ENCODE results near the gene AKR1B1. TPM values are rescaled to one million over a fixed set of nuclear protein-coding genes. Genes with fewer than 3 reads are reported as not detected.

The AKR1B1 gene
- total RNA-seq, 1 donor from 2014 or later: 49.1 TPM

DNA sequence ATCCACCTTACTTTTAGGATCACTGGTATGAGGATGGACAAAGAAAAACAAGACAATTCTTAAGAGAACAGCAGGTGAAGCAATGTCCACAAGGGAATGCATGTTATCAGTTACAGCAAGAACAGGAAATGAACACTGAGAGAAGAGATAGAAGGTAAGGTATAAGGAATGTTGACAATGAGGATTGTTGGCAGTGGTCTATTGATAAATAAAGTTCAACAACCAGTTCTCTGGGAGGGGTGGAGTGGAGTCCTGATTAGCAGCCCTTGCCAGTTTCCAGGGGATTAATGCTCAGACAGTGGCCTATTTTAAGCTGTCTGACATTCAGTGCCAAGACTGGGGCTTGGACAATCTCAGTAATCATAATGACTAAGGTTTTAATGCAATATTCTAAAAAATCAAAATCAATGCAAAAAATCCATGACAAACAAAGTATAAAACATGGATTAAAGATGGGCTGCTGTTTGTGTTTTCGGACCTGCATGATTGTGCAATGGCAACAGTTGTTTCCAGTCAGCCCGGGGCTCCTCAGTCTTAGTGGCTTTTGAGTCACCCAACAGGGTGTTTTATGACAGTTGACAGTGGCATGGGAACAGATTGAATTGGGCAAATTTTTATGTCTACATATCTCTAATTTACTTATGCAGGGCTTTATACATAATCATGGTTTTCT is 13.8 kb upstream of the AKR1B1 start:
- H3K4me1 ChIP-seq (ENCODE audit: control insufficient read depth in 3 of 3, insufficient read depth in 3 of 3, low read length in 3 of 3): peaks cover 0 to 5% (median 0%) of the 10 kb centered on the region in 3 donors
- H3K9me3 ChIP-seq (ENCODE audit: control insufficient read depth in 3 of 3, low read length in 3 of 3): no peaks in the 10 kb centered on the region
- no peaks in the 10 kb centered on the region for H3K27me3 ChIP-seq (ENCODE audit: control insufficient read depth in 3 of 3, insufficient read depth in 3 of 3, low read length in 3 of 3)
- no peak overlapping the region for H3K4me3 ChIP-seq (ENCODE audit: low read length in 3 of 3)
- H3K27ac ChIP-seq (ENCODE audit: low read depth, low read length): no peak overlapping the region
- no peak overlapping the region for H3K9ac ChIP-seq (ENCODE audit: low read depth in 1 of 3, low read length in 3 of 3)
- H3K36me3 ChIP-seq (ENCODE audit: control insufficient read depth in 3 of 3, insufficient read depth in 3 of 3, low read length in 3 of 3): no peaks in the 10 kb centered on the region

- Histone ChIP-seq H3K9me3 (ENCODE audit: control insufficient read depth in 3 of 3, low read length in 3 of 3) (no peaks in the 10 kb centered on the region), H3K4me1 (ENCODE audit: control insufficient read depth in 3 of 3, insufficient read depth in 3 of 3, low read length in 3 of 3) (peaks cover 0 to 5% (median 0%) of the 10 kb centered on the region in 3 donors), H3K27me3 (ENCODE audit: control insufficient read depth in 3 of 3, insufficient read depth in 3 of 3, low read length in 3 of 3) (no peaks in the 10 kb centered on the region), H3K4me3 (ENCODE audit: low read length in 3 of 3) (no peak overlapping the region), H3K36me3 (ENCODE audit: control insufficient read depth in 3 of 3, insufficient read depth in 3 of 3, low read length in 3 of 3) (no peaks in the 10 kb centered on the region), H3K27ac (ENCODE audit: low read depth, low read length) (no peak overlapping the region), H3K9ac (ENCODE audit: low read depth in 1 of 3, low read length in 3 of 3) (no peak overlapping the region)
These were observed 12.0 kb upstream of the AKR1B1 start for GRCh38 chr7:134470864-134471263.

- Histone ChIP-seq H3K36me3 (ENCODE audit: control insufficient read depth in 3 of 3, insufficient read depth in 3 of 3, low read length in 3 of 3) (no peaks in the 10 kb centered on the region), H3K9ac (ENCODE audit: low read depth in 1 of 3, low read length in 3 of 3) (no peak overlapping the region), H3K4me3 (ENCODE audit: low read length in 3 of 3) (no peak overlapping the region), H3K27ac (ENCODE audit: low read depth, low read length) (no peak overlapping the region), H3K9me3 (ENCODE audit: control insufficient read depth in 3 of 3, low read length in 3 of 3) (peaks cover 0 to 7% (median 0%) of the 10 kb centered on the region in 3 donors), H3K4me1 (ENCODE audit: control insufficient read depth in 3 of 3, insufficient read depth in 3 of 3, low read length in 3 of 3) (peaks cover 0 to 5% (median 0%) of the 10 kb centered on the region in 3 donors), H3K27me3 (ENCODE audit: control insufficient read depth in 3 of 3, insufficient read depth in 3 of 3, low read length in 3 of 3) (no peaks in the 10 kb centered on the region)
These were observed 10.7 kb upstream of the AKR1B1 start for GRCh38 chr7:134469622-134470021.

DNA sequence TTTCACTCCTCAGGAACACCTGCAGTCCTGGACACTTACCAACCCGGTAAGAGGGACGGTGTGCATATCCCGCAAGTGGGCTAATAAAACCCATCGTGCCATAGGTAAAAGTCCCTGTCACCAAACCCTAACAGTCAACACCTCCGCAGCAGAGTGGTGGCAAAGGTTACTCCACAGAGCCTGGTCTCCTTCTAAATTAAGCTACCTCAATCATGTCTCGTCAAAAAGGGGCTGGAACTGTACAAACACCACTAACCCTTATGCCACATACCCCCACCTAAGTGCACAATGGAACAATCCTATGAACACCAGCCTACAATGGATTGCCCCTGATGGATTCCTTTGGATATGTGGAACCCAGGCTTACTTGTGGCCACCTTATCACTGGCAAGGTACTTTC is 9.6 kb upstream of the AKR1B1 start:
- peaks cover 0 to 5% (median 0%) of the 10 kb centered on the region in 3 donors for H3K4me1 ChIP-seq (ENCODE audit: control insufficient read depth in 3 of 3, insufficient read depth in 3 of 3, low read length in 3 of 3)
- no peaks in the 10 kb centered on the region for H3K27me3 ChIP-seq (ENCODE audit: control insufficient read depth in 3 of 3, insufficient read depth in 3 of 3, low read length in 3 of 3)
- no peak overlapping the region for H3K27ac ChIP-seq (ENCODE audit: low read depth, low read length)
- no peaks in the 10 kb centered on the region for H3K36me3 ChIP-seq (ENCODE audit: control insufficient read depth in 3 of 3, insufficient read depth in 3 of 3, low read length in 3 of 3)
- peaks cover 0 to 12% (median 4%) of the 10 kb centered on the region in 3 donors for H3K9me3 ChIP-seq (ENCODE audit: control insufficient read depth in 3 of 3, low read length in 3 of 3)
- H3K9ac ChIP-seq (ENCODE audit: low read depth in 1 of 3, low read length in 3 of 3): no peak overlapping the region
- no peak overlapping the region for H3K4me3 ChIP-seq (ENCODE audit: low read length in 3 of 3)

DNA sequence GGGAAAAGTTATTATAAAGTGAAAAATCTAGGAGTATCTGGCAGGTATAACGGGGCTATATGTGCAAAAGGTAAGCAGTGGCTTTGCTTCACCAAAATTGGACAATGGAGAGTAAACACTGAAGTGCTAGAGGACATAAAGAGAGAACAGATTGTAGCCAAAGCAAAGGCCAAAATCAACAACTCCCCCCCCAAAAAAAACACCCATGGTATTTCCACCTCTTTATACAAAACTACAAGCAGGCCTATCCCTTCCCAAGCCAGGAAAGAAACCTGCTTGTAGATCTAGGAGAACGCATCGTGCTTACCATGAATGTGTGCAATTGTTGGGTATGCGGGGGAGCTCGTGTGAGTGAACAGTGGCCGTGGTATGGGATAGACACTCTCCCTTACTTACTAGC is 9.2 kb upstream of the AKR1B1 start:
- H3K4me3 ChIP-seq (ENCODE audit: low read length in 3 of 3): no peak overlapping the region
- no peaks in the 10 kb centered on the region for H3K27me3 ChIP-seq (ENCODE audit: control insufficient read depth in 3 of 3, insufficient read depth in 3 of 3, low read length in 3 of 3)
- peaks cover 0 to 12% (median 4%) of the 10 kb centered on the region in 3 donors for H3K9me3 ChIP-seq (ENCODE audit: control insufficient read depth in 3 of 3, low read length in 3 of 3)
- H3K36me3 ChIP-seq (ENCODE audit: control insufficient read depth in 3 of 3, insufficient read depth in 3 of 3, low read length in 3 of 3): no peaks in the 10 kb centered on the region
- H3K4me1 ChIP-seq (ENCODE audit: control insufficient read depth in 3 of 3, insufficient read depth in 3 of 3, low read length in 3 of 3): peaks cover 0 to 4% (median 0%) of the 10 kb centered on the region in 3 donors
- no peak overlapping the region for H3K27ac ChIP-seq (ENCODE audit: low read depth, low read length)
- H3K9ac ChIP-seq (ENCODE audit: low read depth in 1 of 3, low read length in 3 of 3): no peak overlapping the region

GRCh38 chr7:134465491-134465890 is 6.6 kb upstream of the AKR1B1 start:
- H3K36me3 ChIP-seq (ENCODE audit: control insufficient read depth in 3 of 3, insufficient read depth in 3 of 3, low read length in 3 of 3): no peaks in the 10 kb centered on the region
- no peaks in the 10 kb centered on the region for H3K4me1 ChIP-seq (ENCODE audit: control insufficient read depth in 3 of 3, insufficient read depth in 3 of 3, low read length in 3 of 3)
- peaks cover 0 to 12% (median 4%) of the 10 kb centered on the region in 3 donors for H3K9me3 ChIP-seq (ENCODE audit: control insufficient read depth in 3 of 3, low read length in 3 of 3)
- no peak overlapping the region for H3K27ac ChIP-seq (ENCODE audit: low read depth, low read length)
- no peak overlapping the region for H3K9ac ChIP-seq (ENCODE audit: low read depth in 1 of 3, low read length in 3 of 3)
- no peak overlapping the region for H3K4me3 ChIP-seq (ENCODE audit: low read length in 3 of 3)
- H3K27me3 ChIP-seq (ENCODE audit: control insufficient read depth in 3 of 3, insufficient read depth in 3 of 3, low read length in 3 of 3): no peaks in the 10 kb centered on the region

GRCh38 chr7:134464496-134464895 is 5.6 kb upstream of the AKR1B1 start:
- H3K9me3 ChIP-seq (ENCODE audit: control insufficient read depth in 3 of 3, low read length in 3 of 3): peaks cover 0 to 12% (median 4%) of the 10 kb centered on the region in 3 donors
- peaks cover under 1 to 3% (median 2%) of the 10 kb centered on the region in 3 donors for H3K4me1 ChIP-seq (ENCODE audit: control insufficient read depth in 3 of 3, insufficient read depth in 3 of 3, low read length in 3 of 3)
- H3K27me3 ChIP-seq (ENCODE audit: control insufficient read depth in 3 of 3, insufficient read depth in 3 of 3, low read length in 3 of 3): no peaks in the 10 kb centered on the region
- no peak overlapping the region for H3K9ac ChIP-seq (ENCODE audit: low read depth in 1 of 3, low read length in 3 of 3)
- no peak overlapping the region for H3K27ac ChIP-seq (ENCODE audit: low read depth, low read length)
- H3K4me3 ChIP-seq (ENCODE audit: low read length in 3 of 3): no peak overlapping the region
- H3K36me3 ChIP-seq (ENCODE audit: control insufficient read depth in 3 of 3, insufficient read depth in 3 of 3, low read length in 3 of 3): no peaks in the 10 kb centered on the region

GRCh38 chr7:134463751-134464150 is 4.9 kb upstream of the AKR1B1 start:
- no peak overlapping the region for H3K4me3 ChIP-seq (ENCODE audit: low read length in 3 of 3)
- H3K9me3 ChIP-seq (ENCODE audit: control insufficient read depth in 3 of 3, low read length in 3 of 3): peaks cover 0 to 12% (median 4%) of the 10 kb centered on the region in 3 donors
- no peaks in the 10 kb centered on the region for H3K36me3 ChIP-seq (ENCODE audit: control insufficient read depth in 3 of 3, insufficient read depth in 3 of 3, low read length in 3 of 3)
- no peak overlapping the region for H3K9ac ChIP-seq (ENCODE audit: low read depth in 1 of 3, low read length in 3 of 3)
- H3K27ac ChIP-seq (ENCODE audit: low read depth, low read length): no peak overlapping the region
- no peaks in the 10 kb centered on the region for H3K27me3 ChIP-seq (ENCODE audit: control insufficient read depth in 3 of 3, insufficient read depth in 3 of 3, low read length in 3 of 3)
- H3K4me1 ChIP-seq (ENCODE audit: control insufficient read depth in 3 of 3, insufficient read depth in 3 of 3, low read length in 3 of 3): peaks cover 5% of the 10 kb centered on the region in 3 donors

DNA sequence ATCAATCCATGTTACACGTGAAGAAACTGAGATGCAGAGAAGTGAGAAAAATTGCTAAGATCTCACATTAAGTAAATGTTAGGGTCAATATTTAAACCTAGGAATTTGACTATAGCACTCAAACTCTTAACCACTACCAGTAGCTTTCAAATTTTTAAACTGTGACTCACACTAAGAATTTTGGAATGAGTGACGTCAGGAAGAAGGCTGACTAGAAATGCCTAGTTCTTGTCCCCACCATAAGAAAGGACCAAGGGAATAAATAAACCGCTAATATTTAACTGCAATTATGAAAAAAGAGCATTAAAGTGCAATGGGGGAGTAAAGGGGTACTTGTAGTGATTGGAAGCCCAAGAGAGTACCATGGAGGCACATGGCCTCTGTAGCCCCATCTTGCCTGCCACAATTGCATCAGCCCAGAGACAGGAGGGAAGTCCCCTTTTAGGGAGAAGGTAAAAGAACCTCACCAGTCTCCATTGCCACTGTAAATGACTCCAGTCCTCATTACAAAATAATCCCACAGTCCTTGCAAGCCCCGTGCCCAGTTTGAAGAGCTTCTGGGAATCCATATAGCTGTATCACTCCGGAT is 3.5 kb upstream of the AKR1B1 start:
- Histone ChIP-seq H3K36me3 (ENCODE audit: control insufficient read depth in 3 of 3, insufficient read depth in 3 of 3, low read length in 3 of 3) (no peaks in the 10 kb centered on the region), H3K4me1 (ENCODE audit: control insufficient read depth in 3 of 3, insufficient read depth in 3 of 3, low read length in 3 of 3) (peaks cover 11 to 17% (median 14%) of the 10 kb centered on the region in 3 donors), H3K9ac (ENCODE audit: low read depth in 1 of 3, low read length in 3 of 3) (no peak overlapping the region), H3K27ac (ENCODE audit: low read depth, low read length) (no peak overlapping the region), H3K4me3 (ENCODE audit: low read length in 3 of 3) (no peak overlapping the region), H3K9me3 (ENCODE audit: control insufficient read depth in 3 of 3, low read length in 3 of 3) (peaks cover 0 to 12% (median 4%) of the 10 kb centered on the region in 3 donors), H3K27me3 (ENCODE audit: control insufficient read depth in 3 of 3, insufficient read depth in 3 of 3, low read length in 3 of 3) (no peaks in the 10 kb centered on the region)

DNA sequence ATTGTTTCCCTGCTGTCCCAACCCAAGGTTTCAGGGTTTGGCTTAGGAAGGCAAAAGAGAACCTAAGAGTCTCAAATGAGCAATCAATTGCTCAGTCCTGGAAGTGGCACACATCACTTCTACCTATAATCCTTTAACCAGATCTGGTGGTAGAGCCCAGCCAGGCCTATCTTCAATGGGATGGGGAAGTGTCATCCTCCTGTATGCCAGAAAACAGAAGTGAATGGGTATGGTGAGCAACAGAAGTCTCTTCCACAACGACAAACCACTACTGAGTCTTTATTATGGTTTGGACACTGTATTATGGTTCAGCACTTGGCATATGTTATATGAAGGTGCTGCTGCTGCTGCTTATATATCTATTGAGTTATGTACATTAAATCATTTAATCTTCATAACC is 3.0 kb upstream of the AKR1B1 start:
- Histone ChIP-seq H3K4me3 (ENCODE audit: low read length in 3 of 3) (no peak overlapping the region), H3K9me3 (ENCODE audit: control insufficient read depth in 3 of 3, low read length in 3 of 3) (peaks cover 0 to 12% (median 4%) of the 10 kb centered on the region in 3 donors), H3K27me3 (ENCODE audit: control insufficient read depth in 3 of 3, insufficient read depth in 3 of 3, low read length in 3 of 3) (no peaks in the 10 kb centered on the region), H3K27ac (ENCODE audit: low read depth, low read length) (no peak overlapping the region), H3K9ac (ENCODE audit: low read depth in 1 of 3, low read length in 3 of 3) (no peak overlapping the region), H3K36me3 (ENCODE audit: control insufficient read depth in 3 of 3, insufficient read depth in 3 of 3, low read length in 3 of 3) (no peaks in the 10 kb centered on the region), H3K4me1 (ENCODE audit: control insufficient read depth in 3 of 3, insufficient read depth in 3 of 3, low read length in 3 of 3) (peaks cover 11 to 17% (median 14%) of the 10 kb centered on the region in 3 donors)
